ENCODE results near the gene RHOXF2.
"Not testable (repeated sequence)": the region's sequence is repeated elsewhere in the genome, so short reads cannot be mapped to it uniquely, and the experiment has no call there.

The RHOXF2 gene

GRCh38 chrX:120147537-120147936 lies 10.9 kb upstream of the RHOXF2 start:
- Mint-ChIP-seq H3K9me3 (peaks cover 5% of the 10 kb centered on the region), H3K27me3 (no peaks in the 10 kb centered on the region), H3K4me1 (peaks cover 5% of the 10 kb centered on the region), H3K36me3 (peaks cover 7% of the 10 kb centered on the region), H3K4me3 (no peak overlapping the region), H3K27ac (no peak overlapping the region)
- DNase-seq (ENCODE audit: low spot score in 2 of 2) (no peak), ATAC-seq (ENCODE audit: low read depth) (no peak)

GRCh38 chrX:120150109-120150744 lies 8.2 kb upstream of the RHOXF2 start:
- H3K27ac Mint-ChIP-seq; H3K36me3 Mint-ChIP-seq; H3K4me3 Mint-ChIP-seq; DNase-seq (ENCODE audit: low spot score in 2 of 2); H3K9me3 Mint-ChIP-seq; H3K27me3 Mint-ChIP-seq; H3K4me1 Mint-ChIP-seq: not testable (repeated sequence)
- peak; percentile 37 for ATAC-seq (ENCODE audit: low read depth)

GRCh38 chrX:120159086-120159485 lies 673 bp downstream of the RHOXF2 start:
- DNase-seq (ENCODE audit: low spot score in 2 of 2); H3K36me3 Mint-ChIP-seq; H3K4me1 Mint-ChIP-seq; H3K9me3 Mint-ChIP-seq; H3K4me3 Mint-ChIP-seq; H3K27me3 Mint-ChIP-seq; H3K27ac Mint-ChIP-seq; ATAC-seq (ENCODE audit: low read depth): not testable (repeated sequence)

- not testable (repeated sequence) for H3K27me3 Mint-ChIP-seq; ATAC-seq (ENCODE audit: low read depth); H3K36me3 Mint-ChIP-seq; DNase-seq (ENCODE audit: low spot score in 2 of 2); H3K9me3 Mint-ChIP-seq; H3K4me3 Mint-ChIP-seq; H3K4me1 Mint-ChIP-seq; H3K27ac Mint-ChIP-seq
These were observed 34.8 kb downstream of the RHOXF2 start for GRCh38 chrX:120193254-120193653.

- not testable (repeated sequence) for H3K9me3 Mint-ChIP-seq; H3K4me3 Mint-ChIP-seq; H3K36me3 Mint-ChIP-seq; DNase-seq (ENCODE audit: low spot score in 2 of 2); H3K27me3 Mint-ChIP-seq; ATAC-seq (ENCODE audit: low read depth); H3K4me1 Mint-ChIP-seq; H3K27ac Mint-ChIP-seq
These were observed 35.3 kb downstream of the RHOXF2 start for GRCh38 chrX:120193720-120194119.

- not testable (repeated sequence) for H3K9me3 Mint-ChIP-seq; H3K36me3 Mint-ChIP-seq; DNase-seq (ENCODE audit: low spot score in 2 of 2); H3K27ac Mint-ChIP-seq; H3K4me3 Mint-ChIP-seq; H3K4me1 Mint-ChIP-seq; H3K27me3 Mint-ChIP-seq; ATAC-seq (ENCODE audit: low read depth)
These were observed 37.4 kb downstream of the RHOXF2 start for GRCh38 chrX:120195786-120196185.

GRCh38 chrX:120196626-120197283 lies 38.3 kb downstream of the RHOXF2 start:
- H3K9me3 Mint-ChIP-seq; H3K27ac Mint-ChIP-seq; ATAC-seq (ENCODE audit: low read depth); DNase-seq (ENCODE audit: low spot score in 2 of 2); H3K4me3 Mint-ChIP-seq; H3K36me3 Mint-ChIP-seq; H3K27me3 Mint-ChIP-seq; H3K4me1 Mint-ChIP-seq: not testable (repeated sequence)

GRCh38 chrX:120200851-120201250 lies 42.4 kb downstream of the RHOXF2 start:
- H3K4me3 Mint-ChIP-seq, result no peak overlapping the region
- ATAC-seq (ENCODE audit: low read depth) (no peak), DNase-seq (ENCODE audit: low spot score in 2 of 2) (no peak)
- no peaks in the 10 kb centered on the region for H3K4me1 Mint-ChIP-seq
- peaks cover 5% of the 10 kb centered on the region for H3K36me3 Mint-ChIP-seq
- no peaks in the 10 kb centered on the region for H3K9me3 Mint-ChIP-seq
- no peaks in the 10 kb centered on the region for H3K27me3 Mint-ChIP-seq
- H3K27ac Mint-ChIP-seq, result no peak overlapping the region

- no peak for ATAC-seq (ENCODE audit: low read depth)
- DNase-seq (ENCODE audit: low spot score in 2 of 2), result no peak
- Mint-ChIP-seq H3K36me3 (peaks cover 8% of the 10 kb centered on the region), H3K9me3 (no peaks in the 10 kb centered on the region), H3K4me1 (peaks cover 2% of the 10 kb centered on the region), H3K27me3 (no peaks in the 10 kb centered on the region), H3K4me3 (no peak overlapping the region), H3K27ac (no peak overlapping the region)
These were observed 47.7 kb downstream of the RHOXF2 start for GRCh38 chrX:120205816-120206753.

GRCh38 chrX:120207009-120207605 lies 48.7 kb downstream of the RHOXF2 start:
- H3K4me3 Mint-ChIP-seq, result no peak overlapping the region
- H3K36me3 Mint-ChIP-seq, result peaks cover 8% of the 10 kb centered on the region
- H3K9me3 Mint-ChIP-seq, result no peaks in the 10 kb centered on the region
- H3K4me1 Mint-ChIP-seq, result peaks cover 2% of the 10 kb centered on the region
- ATAC-seq (ENCODE audit: low read depth) (no peak), DNase-seq (ENCODE audit: low spot score in 2 of 2) (no peak)
- no peak overlapping the region for H3K27ac Mint-ChIP-seq
- no peaks in the 10 kb centered on the region for H3K27me3 Mint-ChIP-seq

- ATAC-seq (ENCODE audit: low read depth) (peak; percentile 77), DNase-seq (ENCODE audit: low spot score in 2 of 2) (peak; percentile 45 to 56)
- Mint-ChIP-seq H3K4me3 (no peak overlapping the region), H3K9me3 (no peaks in the 10 kb centered on the region), H3K4me1 (peaks cover 6% of the 10 kb centered on the region), H3K27ac (no peak overlapping the region), H3K27me3 (no peaks in the 10 kb centered on the region), H3K36me3 (peaks cover 6% of the 10 kb centered on the region)
These were observed 55.2 kb downstream of the RHOXF2 start for GRCh38 chrX:120213438-120214265.

Data from memory B cell (primary cell).